Nucleus accumbens (tissue), 56 donors: ENCODE results near the gene ELK4.

Experiments
- DNase-seq, 56 donors: peaks; one replicate each; lab custom pipeline; 2025; lab: John Stamatoyannopoulos, UW

ELK4 gene

GRCh38 chr1:205584732-205585131 is 47.1 kb downstream of the ELK4 start:
- DNase-seq = no peak

- DNase-seq = no peak
Measured at GRCh38 chr1:205583461-205584130, 48.2 kb downstream of the ELK4 start.

GRCh38 chr1:205582471-205583291 is 49.1 kb downstream of the ELK4 start:
- DNase-seq = no peak

- DNase-seq = no peak
Measured at GRCh38 chr1:205582046-205582445, 49.8 kb downstream of the ELK4 start.

GRCh38 chr1:205581321-205581980 is 50.4 kb downstream of the ELK4 start:
- DNase-seq = no peak

GRCh38 chr1:205580923-205581180 is 51.0 kb downstream of the ELK4 start:
- no peak for DNase-seq

- no peak for DNase-seq
Measured at GRCh38 chr1:205580140-205580922, 51.5 kb downstream of the ELK4 start.

GRCh38 chr1:205579711-205580110 is 52.1 kb downstream of the ELK4 start:
- no peak for DNase-seq

GRCh38 chr1:205578780-205579571 is 52.8 kb downstream of the ELK4 start:
- DNase-seq = no peak

GRCh38 chr1:205577874-205578658 is 53.7 kb downstream of the ELK4 start:
- no peak for DNase-seq

- no peak for DNase-seq
Measured at GRCh38 chr1:205576805-205577761, 54.7 kb downstream of the ELK4 start.

GRCh38 chr1:205576011-205576410 is 55.8 kb downstream of the ELK4 start:
- no peak for DNase-seq

GRCh38 chr1:205575294-205575885 is 56.4 kb downstream of the ELK4 start:
- DNase-seq = no peak

- no peak for DNase-seq
Measured at GRCh38 chr1:205572421-205572820, 59.4 kb downstream of the ELK4 start.

- DNase-seq = no peak
Measured at GRCh38 chr1:205571747-205572146, 60.1 kb downstream of the ELK4 start.

- DNase-seq = no peak
Measured at GRCh38 chr1:205570796-205571537, 60.8 kb downstream of the ELK4 start.

- DNase-seq = no peak
Measured at GRCh38 chr1:205570173-205570501, 61.7 kb downstream of the ELK4 start.
